GM21723 (cell line): Measurements from ENCODE around the gene FGF4.

Source experiments
- ATAC-seq: cut with Tn5 transposase; IDR thresholded peaks from one replicate; pipeline ENCODE4 v1.9.1; 2021; ENCODE audit warnings: mild to moderate bottlenecking, moderate library complexity; ENCODE audit not compliant: unreplicated experiment

The FGF4 gene

GRCh38 chr11:69775163-69775755 lies at the start of gene FGF4:
TSS of gene FGF4 (minus strand) at chr11:69775341. CDS start at chr11:69775084, 257 bp downstream.
- ATAC-seq, result no peak

- ATAC-seq, result no peak
Observed at GRCh38 chr11:69823641-69824265, 48.6 kb upstream of the FGF4 start.

- no peak for ATAC-seq
Observed at GRCh38 chr11:69822676-69823494, 47.7 kb upstream of the FGF4 start.

GRCh38 chr11:69821511-69822040 lies 46.4 kb upstream of the FGF4 start:
- ATAC-seq, result no peak

- no peak for ATAC-seq
Observed at GRCh38 chr11:69820441-69820840, 45.3 kb upstream of the FGF4 start.

GRCh38 chr11:69819541-69820070 lies 44.5 kb upstream of the FGF4 start:
- ATAC-seq, result no peak

GRCh38 chr11:69818603-69819441 lies 43.7 kb upstream of the FGF4 start, which contains the start of gene FGF3:
TSS of gene FGF3 (minus strand) at chr11:69819416. CDS start at chr11:69818933, 483 bp downstream.
- ATAC-seq, result no peak

GRCh38 chr11:69818231-69818602 lies 43.1 kb upstream of the FGF4 start:
- no peak for ATAC-seq

- no peak for ATAC-seq
Observed at GRCh38 chr11:69817265-69818230, 42.4 kb upstream of the FGF4 start.

GRCh38 chr11:69816671-69817070 lies 41.5 kb upstream of the FGF4 start:
- no peak for ATAC-seq

- no peak for ATAC-seq
Observed at GRCh38 chr11:69815973-69816372, 40.8 kb upstream of the FGF4 start.

GRCh38 chr11:69814902-69815301 lies 39.8 kb upstream of the FGF4 start:
- no peak for ATAC-seq

- ATAC-seq, result no peak
Observed at GRCh38 chr11:69814411-69814810, 39.3 kb upstream of the FGF4 start.

GRCh38 chr11:69813839-69814238 lies 38.7 kb upstream of the FGF4 start:
- ATAC-seq, result no peak

GRCh38 chr11:69812946-69813345 lies 37.8 kb upstream of the FGF4 start:
- no peak for ATAC-seq

- no peak for ATAC-seq
Observed at GRCh38 chr11:69812256-69812655, 37.1 kb upstream of the FGF4 start.

GRCh38 chr11:69811431-69811830 lies 36.3 kb upstream of the FGF4 start:
- ATAC-seq, result no peak

- no peak for ATAC-seq
Observed at GRCh38 chr11:69810289-69811118, 35.4 kb upstream of the FGF4 start.
